Small intestine (tissue), 16 donors: ENCODE results near the gene PCDH11X. TPM values are rescaled to one million over a fixed set of nuclear protein-coding genes. Genes with fewer than 3 reads are reported as not detected.
"Not testable (repeated sequence)": the region's sequence is repeated elsewhere in the genome, so short reads cannot be mapped to it uniquely, and the experiment has no call there.

Source experiments
- DNase-seq, 2 donors: peaks; one replicate each; pipeline versions ENCODE4 v3.0.0 to v3.0.0-alpha.2; 2013
- FAIRE-seq: peaks from 2 replicates; lab custom pipeline; 2012; peaks lifted over from hg19 to GRCh38; lab: Jason Lieb, UNC
- H3K27ac ChIP-seq, 3 donors: one replicate each; pipeline ENCODE4 v1.5.1; 2013; ENCODE audit warnings: low read length in 2 of 3, mild to moderate bottlenecking in 2 of 3, control low read depth in 1 of 3, inconsistent platforms in 1 of 3, low read depth in 1 of 3, moderate library complexity in 1 of 3
- H3K27me3 ChIP-seq, 3 donors: one replicate each; pipeline ENCODE4 v1.6.1; 2013; ENCODE audit warnings: low read length in 3 of 3, inconsistent platforms in 1 of 3; ENCODE audit not compliant: control insufficient read depth in 3 of 3, insufficient read depth in 3 of 3
- H3K36me3 ChIP-seq, 3 donors: one replicate each; pipeline ENCODE4 v1.6.1; 2013; ENCODE audit warnings: low read length in 3 of 3, inconsistent platforms in 1 of 3, low read depth in 1 of 3, mild to moderate bottlenecking in 1 of 3, moderate library complexity in 1 of 3; ENCODE audit not compliant: control insufficient read depth in 3 of 3, insufficient read depth in 2 of 3
- H3K4me1 ChIP-seq, 3 donors: one replicate each; pipeline ENCODE4 v1.6.1; 2013; ENCODE audit warnings: low read length in 2 of 3, inconsistent platforms in 1 of 3, low read depth in 1 of 3, mild to moderate bottlenecking in 1 of 3, moderate library complexity in 1 of 3; ENCODE audit not compliant: control insufficient read depth in 3 of 3, insufficient read depth in 2 of 3
- H3K4me3 ChIP-seq, 3 donors: one replicate each; pipeline ENCODE4 v1.5.1; 2013; ENCODE audit warnings: low read length in 3 of 3, control low read depth in 1 of 3, inconsistent platforms in 1 of 3, low read depth in 1 of 3, mild to moderate bottlenecking in 1 of 3, moderate library complexity in 1 of 3
- H3K9me3 ChIP-seq, 2 donors: one replicate each; pipeline ENCODE4 v1.6.1; 2013; ENCODE audit warnings: low read depth in 1 of 2, low read length in 1 of 2; ENCODE audit not compliant: control insufficient read depth in 2 of 2, insufficient read depth in 1 of 2
- WGBS, 3 donors: extraction: QIAGEN DNeasy Blood & Tissue Kit; methylation state at CpG; one replicate each; pipeline ENCODE4 v1.1.7; 2013; 5-methylcytosine and 5-hydroxymethylcytosine counted together
- long read RNA-seq, 10 donors: transcript quantifications; one replicate each; lab custom pipeline, GENCODE V29; 2026
- polyA plus RNA-seq, 4 donors: library from polyadenylated mRNA; stranded (reverse) in 3 of 4; unstranded in 1 of 4; fragments of 200-250 nt in 3 of 4; fragments of 120-200 nt in 1 of 4; gene quantifications; one replicate each; pipeline versions ENCODE4 v1.2.1 to v1.2.3, GENCODE V29; 2013
- donor health status: healthy with polysubstance abuse.
- donor health status: control.
- donor health status: control.
- donor health status: Bipolar disorder and iron deficiency.
- donor health status: healthy.

Gene PCDH11X, protein sequence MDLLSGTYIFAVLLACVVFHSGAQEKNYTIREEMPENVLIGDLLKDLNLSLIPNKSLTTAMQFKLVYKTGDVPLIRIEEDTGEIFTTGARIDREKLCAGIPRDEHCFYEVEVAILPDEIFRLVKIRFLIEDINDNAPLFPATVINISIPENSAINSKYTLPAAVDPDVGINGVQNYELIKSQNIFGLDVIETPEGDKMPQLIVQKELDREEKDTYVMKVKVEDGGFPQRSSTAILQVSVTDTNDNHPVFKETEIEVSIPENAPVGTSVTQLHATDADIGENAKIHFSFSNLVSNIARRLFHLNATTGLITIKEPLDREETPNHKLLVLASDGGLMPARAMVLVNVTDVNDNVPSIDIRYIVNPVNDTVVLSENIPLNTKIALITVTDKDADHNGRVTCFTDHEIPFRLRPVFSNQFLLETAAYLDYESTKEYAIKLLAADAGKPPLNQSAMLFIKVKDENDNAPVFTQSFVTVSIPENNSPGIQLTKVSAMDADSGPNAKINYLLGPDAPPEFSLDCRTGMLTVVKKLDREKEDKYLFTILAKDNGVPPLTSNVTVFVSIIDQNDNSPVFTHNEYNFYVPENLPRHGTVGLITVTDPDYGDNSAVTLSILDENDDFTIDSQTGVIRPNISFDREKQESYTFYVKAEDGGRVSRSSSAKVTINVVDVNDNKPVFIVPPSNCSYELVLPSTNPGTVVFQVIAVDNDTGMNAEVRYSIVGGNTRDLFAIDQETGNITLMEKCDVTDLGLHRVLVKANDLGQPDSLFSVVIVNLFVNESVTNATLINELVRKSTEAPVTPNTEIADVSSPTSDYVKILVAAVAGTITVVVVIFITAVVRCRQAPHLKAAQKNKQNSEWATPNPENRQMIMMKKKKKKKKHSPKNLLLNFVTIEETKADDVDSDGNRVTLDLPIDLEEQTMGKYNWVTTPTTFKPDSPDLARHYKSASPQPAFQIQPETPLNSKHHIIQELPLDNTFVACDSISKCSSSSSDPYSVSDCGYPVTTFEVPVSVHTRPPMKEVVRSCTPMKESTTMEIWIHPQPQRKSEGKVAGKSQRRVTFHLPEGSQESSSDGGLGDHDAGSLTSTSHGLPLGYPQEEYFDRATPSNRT (N-terminal part only)
- polyA plus RNA-seq, result under 1 TPM in 2 of 4 donors, not detected in 2; 0.01 to 0.03 TPM
- long read RNA-seq, donor 1, result 0 reads
- long read RNA-seq, donor 2, partial matches to known transcripts, result 7 of 7 reads
- long read RNA-seq, donor 2, other reads (novel, unspliced or antisense), result 0 of 7 reads
- long read RNA-seq, donor 3, result 0 reads
- long read RNA-seq, donor 4, result 0 reads
- long read RNA-seq, donor 5, result 0 reads
- long read RNA-seq, donor 6, result 0 reads
- long read RNA-seq, donor 7, result 0 reads
- long read RNA-seq, donor 8, result 0 reads
- long read RNA-seq, donor 9, result 0 reads
- long read RNA-seq, donor 10, result 0 reads

DNA sequence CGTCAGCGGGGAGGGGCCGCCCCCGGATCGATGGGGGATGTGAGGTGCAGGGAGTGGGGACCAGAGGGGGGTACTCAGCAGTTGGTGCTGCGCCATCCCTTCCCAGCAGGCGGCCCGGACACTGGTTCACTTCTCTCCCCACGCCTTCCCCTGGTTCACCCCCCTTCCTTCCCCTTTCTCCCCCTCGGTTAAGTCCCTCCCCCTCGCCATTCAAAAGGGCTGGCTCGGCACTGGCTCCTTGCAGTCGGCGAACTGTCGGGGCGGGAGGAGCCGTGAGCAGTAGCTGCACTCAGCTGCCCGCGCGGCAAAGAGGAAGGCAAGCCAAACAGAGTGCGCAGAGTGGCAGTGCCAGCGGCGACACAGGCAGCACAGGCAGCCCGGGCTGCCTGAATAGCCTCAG, at the start of gene PCDH11X:
Gene PCDH11X, plus strand, starts transcription at position 241 of the 400 bp plus-strand sequence. CDS start 56,130 bp downstream, outside the sequence.
- H3K36me3 ChIP-seq, DNase-seq, FAIRE-seq, H3K27ac ChIP-seq, H3K9me3 ChIP-seq, H3K27me3 ChIP-seq, H3K4me3 ChIP-seq, H3K4me1 ChIP-seq: not testable (repeated sequence)
- WGBS, 3 donors, result 0 to 11% methylated on average over 7 to 12 of the region's 24 CpGs; no CpG with 5 or more reads in 1 of the 3 donors

DNA sequence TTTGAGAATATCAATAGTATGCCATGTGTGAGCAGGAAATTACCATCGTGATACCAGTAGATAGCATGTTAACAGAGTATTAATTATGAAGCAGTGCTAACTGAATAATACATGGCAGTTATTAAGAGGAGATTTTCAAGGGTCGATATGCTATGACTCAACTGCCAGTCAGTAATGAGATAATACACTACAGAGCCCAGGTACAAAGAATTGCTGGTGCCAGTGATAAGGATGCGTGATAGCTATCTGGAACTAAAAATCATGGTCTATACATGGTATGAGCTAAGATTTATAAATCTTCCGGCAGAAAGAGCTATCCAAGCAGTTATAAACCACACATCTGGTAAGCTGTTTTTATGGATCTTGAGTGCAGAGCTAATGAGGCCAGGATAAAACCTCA, 31.7 kb upstream of the PCDH11X start:
- FAIRE-seq, H3K9me3 ChIP-seq, H3K27me3 ChIP-seq, H3K4me1 ChIP-seq, DNase-seq, H3K4me3 ChIP-seq, H3K27ac ChIP-seq, H3K36me3 ChIP-seq: not testable (repeated sequence)
- 83 to 92% (median 89%) methylated on average over 1 of the region's 4 CpGs for WGBS, 3 donors

DNA sequence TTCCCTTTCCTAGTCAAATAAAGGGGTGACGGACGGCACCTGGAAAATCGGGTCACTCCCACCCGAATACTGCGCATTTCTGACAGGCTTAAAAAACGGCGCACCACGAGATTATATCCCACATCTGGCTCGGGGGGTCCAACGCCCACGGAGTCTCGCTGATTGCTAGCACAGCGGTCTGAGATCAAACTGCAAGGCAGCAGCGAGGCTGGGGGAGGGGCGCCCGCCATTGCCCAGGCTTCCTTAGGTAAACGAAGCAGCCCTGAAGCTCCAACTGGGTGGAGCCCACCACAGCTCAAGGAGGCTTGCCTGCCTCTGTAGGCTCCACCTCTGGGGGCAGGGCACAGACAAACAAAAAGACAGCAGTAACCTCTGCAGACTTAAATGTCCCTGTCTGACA, 26.2 kb upstream of the PCDH11X start:
- not testable (repeated sequence) for H3K4me3 ChIP-seq, H3K4me1 ChIP-seq, H3K27me3 ChIP-seq, H3K36me3 ChIP-seq, H3K27ac ChIP-seq, FAIRE-seq, H3K9me3 ChIP-seq, DNase-seq
- WGBS, 3 donors, result 81 to 92% (median 91%) methylated on average over 12 to 17 of the region's 17 CpGs

DNA sequence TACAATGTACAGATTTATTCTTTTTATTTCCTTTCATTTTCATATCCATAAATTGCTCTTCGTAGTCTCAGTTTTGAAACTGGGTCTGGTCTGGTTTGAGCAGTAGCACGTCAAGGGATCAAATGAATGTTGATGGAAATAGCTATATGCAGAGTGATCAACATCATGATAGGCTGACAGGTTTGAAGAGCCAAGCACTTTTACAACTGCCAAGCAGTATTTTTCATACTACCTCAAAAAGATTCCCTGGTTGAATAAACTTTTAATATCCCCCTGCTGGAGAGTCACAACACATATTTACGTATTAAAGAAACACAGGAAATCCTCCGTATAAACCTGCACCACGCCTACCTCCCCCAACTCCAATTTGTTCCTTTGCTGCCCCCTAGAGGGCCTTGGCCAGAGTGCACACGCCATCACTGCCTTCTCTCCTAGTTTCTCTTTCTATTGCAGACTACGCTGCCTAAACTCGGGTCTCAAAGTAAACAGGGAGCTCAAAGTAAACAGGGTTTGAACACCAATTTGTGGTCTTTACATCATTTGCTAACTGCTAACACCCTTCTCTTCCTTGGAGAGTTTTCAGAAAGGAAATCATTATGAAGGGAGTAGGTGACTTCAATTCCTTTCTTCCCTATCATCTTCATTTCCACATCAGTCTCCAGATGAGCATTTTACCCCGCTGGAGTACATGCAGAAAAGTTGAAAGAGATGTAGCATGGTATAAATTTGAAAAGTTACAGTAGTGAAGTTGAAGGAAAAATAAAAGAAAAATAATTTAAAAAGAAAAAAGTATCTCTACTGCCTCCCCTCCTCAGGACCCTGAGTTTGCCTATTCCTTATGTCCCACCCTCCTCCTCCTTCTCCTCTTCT, 8.3 kb upstream of the PCDH11X start:
- H3K9me3 ChIP-seq, H3K4me3 ChIP-seq, H3K27ac ChIP-seq, H3K4me1 ChIP-seq, H3K27me3 ChIP-seq, H3K36me3 ChIP-seq, DNase-seq: not testable (repeated sequence)
- FAIRE-seq, result peak; percentile 96
- 16 to 47% (median 26%) methylated on average over 3 to 5 of the region's 9 CpGs for WGBS, 3 donors

DNA sequence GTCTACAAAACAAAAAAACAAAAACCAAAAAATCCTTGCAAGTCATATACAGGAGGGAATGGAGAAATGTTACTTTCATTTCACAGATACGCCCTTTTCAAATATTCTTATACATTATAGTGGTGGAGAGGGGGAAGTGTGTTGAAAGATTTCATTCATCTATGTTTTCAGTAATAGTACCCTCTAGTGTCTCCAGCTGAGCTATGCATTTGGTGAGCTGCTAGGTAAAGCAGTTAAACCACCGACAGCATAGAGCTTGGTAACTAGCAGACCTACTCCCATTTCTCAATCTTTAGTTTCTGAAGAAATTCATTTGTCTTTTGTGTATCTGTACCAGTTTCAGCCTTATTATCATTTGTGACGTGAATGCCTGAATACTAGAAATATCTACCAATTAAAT, 5.2 kb upstream of the PCDH11X start:
- H3K36me3 ChIP-seq, H3K27ac ChIP-seq, H3K4me1 ChIP-seq, FAIRE-seq, DNase-seq, H3K4me3 ChIP-seq, H3K9me3 ChIP-seq, H3K27me3 ChIP-seq: not testable (repeated sequence)
- WGBS, 3 donors, result 41 to 59% (median 56%) methylated on average over 3 of the region's 3 CpGs

DNA sequence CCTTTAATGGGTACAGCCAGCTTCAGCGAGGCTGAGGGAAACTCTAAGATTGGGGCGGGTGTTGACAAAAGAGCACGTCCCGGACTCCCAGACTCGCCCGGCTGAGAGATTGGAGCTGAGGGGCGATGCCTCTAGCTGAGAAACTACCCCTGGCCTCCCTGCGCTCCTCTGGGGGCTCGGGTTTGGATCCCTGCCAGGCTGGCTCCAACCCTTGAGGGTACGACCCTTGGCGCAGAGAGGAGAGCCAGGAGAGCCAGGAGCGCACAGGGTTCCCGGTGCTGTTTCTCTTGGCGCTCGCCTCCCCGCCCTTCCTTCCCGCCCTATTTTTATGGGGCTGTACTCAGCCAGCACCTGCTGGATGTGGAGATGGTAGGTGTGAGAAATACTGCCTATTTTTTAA, 833 bp downstream of the PCDH11X start:
- not testable (repeated sequence) for H3K4me1 ChIP-seq, H3K4me3 ChIP-seq, H3K27me3 ChIP-seq, H3K27ac ChIP-seq, H3K9me3 ChIP-seq, DNase-seq, H3K36me3 ChIP-seq, FAIRE-seq
- WGBS, 3 donors, result 1 to 5% (median 5%) methylated on average over 11 to 17 of the region's 17 CpGs

DNA sequence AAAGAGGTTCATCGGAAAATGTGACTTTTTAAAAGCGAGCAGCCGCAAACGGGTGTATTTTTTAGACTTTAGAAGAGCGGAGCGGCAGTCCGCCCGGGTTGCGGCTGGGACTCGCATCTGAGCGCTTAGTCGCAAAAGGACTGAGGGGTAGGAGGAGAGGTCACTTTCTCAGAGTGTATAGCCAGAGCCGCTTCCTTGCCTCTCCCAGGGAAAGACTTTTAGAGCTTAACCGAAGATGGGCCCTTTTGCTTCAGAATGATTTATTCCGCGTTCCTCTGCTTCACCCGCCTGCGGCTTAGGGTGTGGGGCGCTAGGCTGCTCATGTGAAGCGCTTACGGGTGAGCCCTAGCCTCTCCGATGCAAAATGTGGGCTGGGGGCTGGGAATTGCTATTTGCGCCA, 1.5 kb downstream of the PCDH11X start:
- H3K4me1 ChIP-seq, H3K36me3 ChIP-seq, FAIRE-seq, H3K27ac ChIP-seq, H3K9me3 ChIP-seq, DNase-seq, H3K4me3 ChIP-seq, H3K27me3 ChIP-seq: not testable (repeated sequence)
- 3 to 14% (median 11%) methylated on average over 22 to 23 of the region's 23 CpGs for WGBS, 3 donors
